OCI-LY1 (cell line): ENCODE results near the gene SVBP.

Experiments used
- EZH2 ChIP-seq: fragments of 200-600 bp; sonication (generic), shearing (Covaris generic); IDR thresholded peaks from 2 replicates; pipeline ENCODE4 v1.8.0; 2017; ENCODE audit warnings: borderline replicate concordance, mixed run types, mild to moderate bottlenecking, antibody characterized with exemption, low read length, moderate library complexity, mixed read lengths
- TF ChIP-seq, protein P1 (sequence below): fragments of 200-600 bp; sonication (generic), shearing (Covaris generic); IDR thresholded peaks from 2 replicates; pipeline ENCODE4 v1.5.1; 2017; ENCODE audit warnings: mild to moderate bottlenecking, antibody characterized with exemption, low read length, moderate library complexity, mixed read lengths

DNA sequence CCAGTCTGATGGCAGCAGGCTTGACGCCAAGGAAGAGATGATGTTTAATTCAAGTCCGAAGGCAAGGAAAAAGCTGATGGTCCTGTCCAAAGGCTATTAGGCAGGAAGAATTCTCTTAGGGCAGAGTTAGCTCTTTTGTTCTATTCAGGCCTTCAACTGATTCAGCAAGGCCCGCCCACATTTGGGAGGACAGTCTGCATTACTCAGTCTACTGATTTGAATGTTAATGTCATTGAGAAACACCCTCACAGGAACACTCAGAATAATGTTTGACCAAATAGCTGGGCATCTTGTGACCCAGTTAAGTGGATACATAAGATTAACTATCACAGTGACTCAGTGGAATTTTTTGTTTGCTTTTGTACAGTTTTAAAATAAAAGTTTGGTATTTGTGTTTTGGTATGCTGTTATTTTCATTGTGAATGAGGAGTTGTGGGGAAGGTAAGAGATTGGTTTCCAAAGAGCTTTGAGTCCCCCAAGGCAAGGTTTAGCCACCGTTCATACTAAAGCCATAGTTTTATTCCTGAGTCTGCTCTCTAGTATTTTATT lies 27.5 kb upstream of the SVBP start:
- TF ChIP-seq, protein P1, sequence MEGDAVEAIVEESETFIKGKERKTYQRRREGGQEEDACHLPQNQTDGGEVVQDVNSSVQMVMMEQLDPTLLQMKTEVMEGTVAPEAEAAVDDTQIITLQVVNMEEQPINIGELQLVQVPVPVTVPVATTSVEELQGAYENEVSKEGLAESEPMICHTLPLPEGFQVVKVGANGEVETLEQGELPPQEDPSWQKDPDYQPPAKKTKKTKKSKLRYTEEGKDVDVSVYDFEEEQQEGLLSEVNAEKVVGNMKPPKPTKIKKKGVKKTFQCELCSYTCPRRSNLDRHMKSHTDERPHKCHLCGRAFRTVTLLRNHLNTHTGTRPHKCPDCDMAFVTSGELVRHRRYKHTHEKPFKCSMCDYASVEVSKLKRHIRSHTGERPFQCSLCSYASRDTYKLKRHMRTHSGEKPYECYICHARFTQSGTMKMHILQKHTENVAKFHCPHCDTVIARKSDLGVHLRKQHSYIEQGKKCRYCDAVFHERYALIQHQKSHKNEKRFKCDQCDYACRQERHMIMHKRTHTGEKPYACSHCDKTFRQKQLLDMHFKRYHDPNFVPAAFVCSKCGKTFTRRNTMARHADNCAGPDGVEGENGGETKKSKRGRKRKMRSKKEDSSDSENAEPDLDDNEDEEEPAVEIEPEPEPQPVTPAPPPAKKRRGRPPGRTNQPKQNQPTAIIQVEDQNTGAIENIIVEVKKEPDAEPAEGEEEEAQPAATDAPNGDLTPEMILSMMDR, result no peak
- no peak for TF ChIP-seq EZH2
